Measurements from ENCODE around the gene GHRH. TPM values are rescaled to one million over a fixed set of nuclear protein-coding genes. Genes with fewer than 3 reads are reported as not detected.

GHRH gene
- total RNA-seq, 1 experiment from 2014 or later = not detected

- intact Hi-C loops (cut with micrococcal nuclease) = no loop called here
- Histone ChIP-seq H3K27me3 (ENCODE audit: insufficient read depth, low read length) (no peaks in the 10 kb centered on the region), H3K36me3 (ENCODE audit: control insufficient read depth in 1 of 2, insufficient read depth in 2 of 2, low read length in 2 of 2) (peaks cover 7 to 20% of the 10 kb centered on the region in 2 experiments), H3K79me2 (ENCODE audit: insufficient read depth, low read length) (peaks cover 66% of the 10 kb centered on the region), H3K9me2 (ENCODE audit: insufficient read depth) (no peaks in the 10 kb centered on the region), H3K9ac (ENCODE audit: low read length) (no peak overlapping the region), H3K4me3 (replicated peaks in 1 of 2; ENCODE audit: low read depth in 1 of 2, low read length in 2 of 2) (no peak overlapping the region), H3K27ac (ENCODE audit: low read depth, low read length) (no peak overlapping the region), H3K9me3 (ENCODE audit: control insufficient read depth in 1 of 2, insufficient read depth in 1 of 2, low read depth in 1 of 2, low read length in 2 of 2) (no peaks in the 10 kb centered on the region), H3K4me2 (ENCODE audit: low read length) (no peak overlapping the region), H2AFZ (ENCODE audit: low read depth, low read length, poor library complexity, severe bottlenecking) (no peak overlapping the region), H4K20me1 (ENCODE audit: insufficient read depth) (no peaks in the 10 kb centered on the region), H3K4me1 (ENCODE audit: control insufficient read depth in 1 of 2, insufficient read depth in 2 of 2, low read length in 2 of 2) (no peaks in the 10 kb centered on the region; a peak in 1 of 4 replicates)
- ATAC-seq (no peak), DNase-seq (ENCODE audit: low read depth, low spot score) (no peak)
- TF ChIP-seq POLR2AphosphoS5 (IDR thresholded peaks at IDR 0.05; ENCODE audit: low read depth, low read length) = no peak
- TF ChIP-seq ATF3 (IDR thresholded peaks at IDR 0.05) = no peak
- TF ChIP-seq CBX3 (IDR thresholded peaks at IDR 0.05; ENCODE audit: low read depth) = no peak
- TF ChIP-seq REST (IDR thresholded peaks at IDR 0.05; ENCODE audit: low read depth) = no peak
- no peak for TF ChIP-seq ELF1 (IDR thresholded peaks at IDR 0.05; ENCODE audit: borderline replicate concordance, low read depth)
- no peak for TF ChIP-seq ZFX (IDR thresholded peaks at IDR 0.05)
- TF ChIP-seq CTCF (IDR thresholded peaks at IDR 0.05 in 2 of 3, conservative IDR thresholded peaks at IDR 0.05 in 1 of 3; ENCODE audit: borderline replicate concordance in 1 of 3, insufficient read depth in 1 of 3, low read depth in 2 of 3, low read length in 2 of 3) = no peak
- no peak for TF ChIP-seq POLR2A (IDR thresholded peaks at IDR 0.05; ENCODE audit: borderline replicate concordance, extremely low read depth, insufficient read depth, insufficient read length)
- no peak for TF ChIP-seq SIN3A (IDR thresholded peaks at IDR 0.05; ENCODE audit: low read depth)
- TF ChIP-seq ZBTB33 (IDR thresholded peaks at IDR 0.05; ENCODE audit: extremely low read depth, insufficient replicate concordance, low read length) = no peak
- TF ChIP-seq FOSL1 (IDR thresholded peaks at IDR 0.05; ENCODE audit: low read depth) = no peak
- ChIA-PET RAD21 (ENCODE audit: low non-redundant PET in 1 of 2, low total read pairs in 2 of 2, uncharacterized antibody in 2 of 2, unreplicated experiment in 2 of 2) (no interaction called here), POLR2A (no interaction called here), CTCF (no interaction called here)
- BruUV-seq (replicated peaks) = no TSS peak
Observed at GRCh38 chr20:37309290-37309689, 47.7 kb upstream of the GHRH start.

All from HCT116 (cell line).